NCI-H82 treated with DMSO at 0.1 percent for 48 hours (cell line): ENCODE results near the gene GPR107.

Experiments
- DNase-seq: peaks from one replicate; lab custom pipeline; 2025; ENCODE audit not compliant: unreplicated experiment; lab: John Stamatoyannopoulos, UW

Gene GPR107

GRCh38 chr9:130107234-130107861 is 53.6 kb downstream of the GPR107 start:
- DNase-seq, result peak; percentile 71

GRCh38 chr9:130107955-130108354 is 54.2 kb downstream of the GPR107 start:
- no peak for DNase-seq

GRCh38 chr9:130110166-130110565 is 56.5 kb downstream of the GPR107 start:
- DNase-seq, result no peak

GRCh38 chr9:130110596-130111021 is 56.9 kb downstream of the GPR107 start:
- no peak for DNase-seq

GRCh38 chr9:130111786-130112537 is 58.3 kb downstream of the GPR107 start:
- DNase-seq, result no peak

- no peak for DNase-seq
Measured at GRCh38 chr9:130112538-130113151, 58.9 kb downstream of the GPR107 start.

GRCh38 chr9:130114741-130115140 is 61.0 kb downstream of the GPR107 start:
- DNase-seq, result peak; percentile 65

- no peak for DNase-seq
Measured at GRCh38 chr9:130116346-130116745, 62.6 kb downstream of the GPR107 start.

GRCh38 chr9:130117376-130117775 is 63.7 kb downstream of the GPR107 start:
- DNase-seq, result peak; percentile 78

- DNase-seq, result peak; percentile 78
Measured at GRCh38 chr9:130117816-130118632, 64.3 kb downstream of the GPR107 start.

GRCh38 chr9:130118841-130119518 is 65.3 kb downstream of the GPR107 start:
- peak; percentile 98 for DNase-seq

- no peak for DNase-seq
Measured at GRCh38 chr9:130119519-130120298, 66.0 kb downstream of the GPR107 start.

- DNase-seq, result no peak
Measured at GRCh38 chr9:130120299-130120587, 66.5 kb downstream of the GPR107 start.

- no peak for DNase-seq
Measured at GRCh38 chr9:130120832-130121231, 67.1 kb downstream of the GPR107 start.

GRCh38 chr9:130122456-130122855 is 68.8 kb downstream of the GPR107 start:
- DNase-seq, result no peak

- no peak for DNase-seq
Measured at GRCh38 chr9:130124085-130124860, 70.6 kb downstream of the GPR107 start.

GRCh38 chr9:130126721-130127433 is 73.2 kb downstream of the GPR107 start:
- no peak for DNase-seq

- DNase-seq, result no peak
Measured at GRCh38 chr9:130128251-130128650, 74.5 kb downstream of the GPR107 start.
